HG03108 (cell line): Measurements from ENCODE around the gene COL25A1.
"Not testable (repeated sequence)": the region's sequence is repeated elsewhere in the genome, so short reads cannot be mapped to it uniquely, and the experiment has no call there.

Experiments
- ATAC-seq: cut with Tn5 transposase; IDR thresholded peaks from one replicate; pipeline ENCODE4 v1.9.1; 2021; ENCODE audit warnings: moderate library complexity; ENCODE audit not compliant: unreplicated experiment

The COL25A1 gene

GRCh38 chr4:108881986-108882385 is 420.5 kb downstream of the COL25A1 start:
- ATAC-seq, result no peak

GRCh38 chr4:108881190-108881589 is 421.3 kb downstream of the COL25A1 start:
- ATAC-seq, result no peak

GRCh38 chr4:108878806-108879205 is 423.7 kb downstream of the COL25A1 start:
- ATAC-seq, result no peak

- no peak for ATAC-seq
These were observed 424.6 kb downstream of the COL25A1 start for GRCh38 chr4:108877821-108878220.

- no peak for ATAC-seq
These were observed 427.7 kb downstream of the COL25A1 start for GRCh38 chr4:108874806-108875205.

GRCh38 chr4:108869970-108870369 is 432.5 kb downstream of the COL25A1 start:
- ATAC-seq, result not testable (repeated sequence)

- no peak for ATAC-seq
These were observed 433.7 kb downstream of the COL25A1 start for GRCh38 chr4:108868606-108869227.

- no peak for ATAC-seq
These were observed 435.0 kb downstream of the COL25A1 start for GRCh38 chr4:108867476-108867875.

- no peak for ATAC-seq
These were observed 441.1 kb downstream of the COL25A1 start for GRCh38 chr4:108861334-108861733.

- no peak for ATAC-seq
These were observed 447.7 kb downstream of the COL25A1 start for GRCh38 chr4:108854786-108855185.

GRCh38 chr4:108852691-108853090 is 449.8 kb downstream of the COL25A1 start:
- no peak for ATAC-seq

GRCh38 chr4:108851366-108851765 is 451.1 kb downstream of the COL25A1 start:
- ATAC-seq, result no peak

- no peak for ATAC-seq
These were observed 452.2 kb downstream of the COL25A1 start for GRCh38 chr4:108850219-108850649.

GRCh38 chr4:108849611-108850168 is 452.8 kb downstream of the COL25A1 start:
- peak; percentile 89 for ATAC-seq

GRCh38 chr4:108846568-108846967 is 455.9 kb downstream of the COL25A1 start:
- no peak for ATAC-seq

GRCh38 chr4:108840426-108840975 is 462.0 kb downstream of the COL25A1 start:
- no peak for ATAC-seq

GRCh38 chr4:108839333-108839732 is 463.1 kb downstream of the COL25A1 start:
- no peak for ATAC-seq

- ATAC-seq, result no peak
These were observed 464.0 kb downstream of the COL25A1 start for GRCh38 chr4:108838451-108838850.

- no peak for ATAC-seq
These were observed 467.5 kb downstream of the COL25A1 start for GRCh38 chr4:108834835-108835384.

GRCh38 chr4:108834166-108834834 is 468.2 kb downstream of the COL25A1 start:
- ATAC-seq, result no peak

- ATAC-seq, result no peak
These were observed 469.4 kb downstream of the COL25A1 start for GRCh38 chr4:108833046-108833445.

- no peak for ATAC-seq
These were observed 470.6 kb downstream of the COL25A1 start for GRCh38 chr4:108831886-108832285.
